Stimulated activated CD8-positive, alpha-beta memory T cell treated with anti-CD3 and anti-CD28 coated beads, Interleukin-4, amount 100 ng/mL, for 48 hours (primary cell): ENCODE results near the gene DOCK11.
"Not testable (repeated sequence)": the region's sequence is repeated elsewhere in the genome, so short reads cannot be mapped to it uniquely, and the experiment has no call there.

Source experiments
- DNase-seq: peaks from one replicate; pipeline ENCODE4 v3.0.0-alpha.2; 2020

The DOCK11 gene

DNA sequence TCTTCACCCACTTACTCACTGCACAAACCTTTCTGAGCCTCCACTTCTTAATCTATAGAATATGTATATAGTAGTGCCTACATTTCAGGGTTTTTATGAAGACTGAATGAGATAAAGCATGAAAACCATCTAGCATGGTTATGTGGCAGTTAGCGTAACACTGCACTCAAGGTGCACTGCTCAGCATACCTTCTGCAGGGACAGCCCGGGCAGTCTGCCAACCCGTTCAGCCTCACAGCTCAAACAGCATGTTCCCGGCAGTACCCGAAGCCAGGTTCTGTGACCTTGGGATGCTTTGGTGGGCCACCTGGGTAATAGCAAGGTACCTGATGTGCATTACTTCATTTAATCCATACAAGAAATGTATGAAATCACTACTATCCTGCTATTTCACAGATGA is 81.4 kb downstream of the DOCK11 start:
- DNase-seq: no peak

DNA sequence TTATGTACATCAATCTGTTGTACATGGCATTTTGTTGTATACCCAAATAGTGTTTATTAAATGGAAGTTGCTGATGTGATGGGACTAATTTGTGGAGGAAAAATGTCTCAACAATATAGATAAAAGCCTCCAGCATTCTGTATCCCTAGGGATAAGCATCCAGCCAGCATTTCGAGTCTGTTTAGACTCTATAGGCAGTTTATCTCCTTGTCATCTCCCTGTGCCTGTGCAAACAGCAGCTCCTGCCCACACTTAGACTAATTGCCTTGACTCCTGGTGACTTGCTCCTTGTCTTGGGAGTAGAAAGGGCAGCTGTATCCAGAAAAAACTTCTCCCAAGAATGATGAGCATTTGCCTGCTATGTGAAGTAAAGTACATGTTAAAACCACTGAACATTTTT is 83.8 kb downstream of the DOCK11 start:
- DNase-seq: no peak

DNA sequence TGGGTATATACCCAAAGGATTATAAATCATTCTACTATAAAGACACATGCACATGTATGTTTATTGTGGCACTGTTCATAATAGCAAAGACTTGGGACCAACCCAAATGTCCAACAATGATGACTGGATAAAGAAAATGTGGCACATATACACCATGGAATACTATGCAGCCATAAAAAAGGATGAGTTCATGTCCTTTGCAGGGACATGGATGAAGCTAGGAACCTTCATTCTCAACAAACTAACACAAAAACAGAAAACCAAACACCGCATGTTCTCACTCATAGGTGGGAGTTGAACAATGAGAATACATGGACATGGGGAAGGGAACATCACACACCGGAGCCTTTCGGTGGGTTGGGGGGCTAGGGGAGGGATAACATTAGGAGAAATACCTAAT is 87.3 kb downstream of the DOCK11 start:
- DNase-seq: not testable (repeated sequence)

DNA sequence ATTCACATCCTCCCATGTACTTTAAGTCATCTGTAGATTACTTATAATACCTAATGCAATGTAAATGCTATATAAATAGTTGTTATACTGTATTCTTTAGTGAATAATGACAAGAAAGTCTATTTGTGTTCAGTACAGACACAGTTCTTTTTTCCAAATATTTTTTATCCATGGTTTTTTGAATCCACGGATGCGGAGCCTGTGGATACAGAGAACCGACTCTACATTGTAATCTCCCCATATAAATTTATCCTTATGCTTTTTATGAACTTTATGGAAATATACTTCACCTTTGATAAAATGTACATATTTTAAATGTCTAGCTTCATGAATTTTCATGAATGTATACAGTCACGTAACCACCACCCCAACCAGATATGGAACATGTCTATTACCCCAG is 88.2 kb downstream of the DOCK11 start:
- DNase-seq: no peak

DNA sequence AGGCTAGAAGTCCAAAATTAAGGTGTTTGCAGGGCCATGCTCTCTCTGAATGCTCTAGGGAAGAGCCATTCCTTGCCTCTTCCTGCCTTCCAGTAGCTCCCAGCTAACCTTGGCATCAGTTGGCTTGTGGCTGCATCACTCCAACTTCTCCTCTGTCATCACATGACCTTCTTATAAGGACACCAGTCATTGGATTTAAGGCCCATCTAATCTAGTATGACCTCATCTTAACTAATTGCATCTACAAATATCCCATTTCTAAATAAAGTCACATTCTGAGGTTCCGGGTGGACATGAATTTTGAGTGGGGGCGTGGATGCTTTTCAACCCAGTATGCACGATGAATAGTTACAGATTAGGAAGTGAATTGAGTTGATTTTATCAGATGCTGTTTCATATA is 89.7 kb downstream of the DOCK11 start:
- DNase-seq: no peak

DNA sequence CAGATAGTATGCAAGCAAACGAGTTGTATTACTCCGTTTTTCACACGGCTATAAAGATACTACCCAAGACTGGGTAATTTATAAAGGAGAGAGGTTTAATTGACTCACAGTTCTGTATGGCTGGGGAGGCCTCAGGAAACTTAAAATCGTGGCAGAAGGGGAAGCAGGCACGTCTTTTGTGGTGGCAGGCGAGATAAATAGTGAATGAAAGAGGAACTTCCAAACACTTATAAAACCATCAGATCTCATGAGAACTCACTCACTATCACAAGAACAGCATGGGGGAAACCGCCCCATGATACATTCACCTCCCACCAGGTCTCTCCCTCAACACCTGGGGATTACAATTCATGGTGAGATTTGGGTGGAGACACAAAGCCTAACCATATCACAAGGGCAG is 90.6 kb downstream of the DOCK11 start:
- DNase-seq: not testable (repeated sequence)

DNA sequence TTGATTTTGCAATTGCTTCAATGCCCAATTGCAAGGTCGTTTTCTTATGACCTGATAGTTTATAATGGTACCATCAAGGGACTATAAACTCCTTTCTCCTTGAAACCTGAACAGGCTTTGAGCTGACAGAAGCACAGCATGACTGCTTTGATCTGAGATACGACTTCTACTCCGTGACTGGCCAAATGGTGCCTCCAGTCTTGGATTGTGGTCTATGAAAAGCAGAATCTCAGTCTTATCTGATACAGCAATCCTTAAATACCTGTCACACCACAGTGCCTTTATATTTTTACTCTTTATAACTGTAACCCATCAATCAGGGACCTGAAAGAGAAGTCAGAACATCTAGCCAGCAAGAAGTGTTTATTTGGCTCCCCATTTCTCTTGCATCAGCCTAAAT is 93.1 kb downstream of the DOCK11 start:
- DNase-seq: no peak

DNA sequence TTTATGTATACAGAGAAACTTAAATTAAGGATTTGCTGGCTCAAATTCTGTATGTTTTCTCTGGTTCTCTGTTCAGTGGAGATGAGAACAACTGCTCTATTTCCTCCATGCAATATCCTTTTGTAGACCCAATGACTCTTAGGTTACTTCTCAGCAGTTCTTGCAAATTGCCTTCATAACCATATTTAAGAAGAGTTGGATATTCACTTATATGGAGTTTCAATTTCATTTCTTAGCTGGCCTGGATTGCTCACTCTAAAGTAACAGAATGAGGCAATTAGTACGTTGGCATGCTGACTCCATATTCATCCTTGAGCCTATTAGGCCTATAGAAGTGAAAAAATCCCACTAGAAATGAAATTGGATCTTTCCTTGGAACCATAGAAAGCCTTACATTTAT is 93.6 kb downstream of the DOCK11 start:
- DNase-seq: no peak

DNA sequence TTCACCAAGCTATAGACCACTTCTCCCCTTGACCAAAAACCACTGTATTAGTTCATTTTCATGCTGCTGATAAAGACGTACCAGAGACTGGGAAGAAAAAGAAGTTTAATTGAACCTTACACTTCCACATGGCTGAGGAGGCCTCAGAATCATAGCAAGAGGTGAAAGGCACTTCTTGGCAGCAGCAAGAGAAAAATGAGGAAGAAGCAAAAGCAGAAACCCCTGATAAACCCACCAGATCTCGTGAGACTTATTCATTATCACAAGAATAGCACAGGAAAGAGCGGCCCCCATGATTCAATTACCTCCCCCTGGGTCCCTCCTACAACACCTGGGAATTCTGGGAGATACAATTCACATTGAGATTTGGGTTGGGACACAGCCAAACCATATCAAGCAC is 97.8 kb downstream of the DOCK11 start:
- DNase-seq: no peak

DNA sequence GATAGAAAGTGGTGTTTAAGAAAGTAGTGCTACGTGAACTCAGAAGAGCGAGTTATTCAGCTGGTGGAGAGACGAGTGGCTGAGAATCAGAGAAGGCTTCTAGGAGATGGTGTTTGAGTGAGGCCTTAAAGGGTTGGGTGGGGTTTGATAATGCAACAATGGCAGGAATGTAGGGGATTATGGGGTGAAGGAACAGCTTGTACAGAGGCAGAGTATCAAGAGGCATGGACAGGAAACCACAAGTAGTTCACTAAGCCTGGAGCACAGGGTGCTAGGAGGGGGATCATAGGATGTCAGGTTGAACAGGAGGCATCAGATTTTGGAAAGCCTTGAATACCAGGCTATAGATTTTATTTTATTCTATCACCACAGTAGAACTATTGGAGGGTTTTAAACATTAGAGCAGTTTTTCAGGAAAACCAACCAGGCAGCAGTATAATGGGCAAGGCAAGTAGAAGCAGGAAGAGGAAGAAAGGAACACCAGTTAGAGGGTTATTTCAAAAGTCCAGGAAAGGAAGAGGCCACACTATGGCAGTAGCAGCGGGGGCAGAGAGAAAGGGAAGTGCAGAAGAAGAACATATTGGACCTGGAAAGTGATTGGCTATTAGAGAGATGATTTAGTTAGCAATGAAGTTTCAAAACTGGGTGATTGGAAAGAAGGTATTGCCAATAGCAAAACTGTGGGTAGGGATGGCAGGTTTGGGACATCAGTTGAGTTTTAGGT is 99.2 kb downstream of the DOCK11 start:
- DNase-seq: no peak

DNA sequence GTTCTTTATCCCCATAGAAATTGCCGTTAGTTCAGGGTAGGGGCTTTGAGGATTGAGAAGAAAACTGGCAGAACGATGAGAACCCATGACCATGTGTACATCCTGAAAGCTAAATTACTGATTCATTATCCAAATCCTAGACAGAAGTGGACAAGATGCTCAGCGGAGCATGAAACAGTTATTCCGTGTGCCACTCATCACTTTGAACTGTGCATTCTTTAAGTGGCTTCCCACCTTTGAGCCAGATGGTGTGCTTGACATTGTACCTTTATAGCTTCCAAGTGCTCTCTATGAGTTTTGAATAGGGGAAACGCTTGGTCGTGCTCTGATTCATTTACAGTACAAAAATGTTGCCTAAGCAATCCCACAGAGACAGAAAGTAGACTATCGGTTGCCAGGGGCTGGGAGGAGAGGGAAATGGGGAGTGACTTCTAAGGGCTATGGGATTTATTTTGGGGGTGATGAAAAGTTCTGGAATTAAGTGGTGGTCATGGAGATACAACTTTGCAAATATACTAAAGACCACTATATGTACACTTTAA is 100.0 kb downstream of the DOCK11 start:
- DNase-seq: no peak

DNA sequence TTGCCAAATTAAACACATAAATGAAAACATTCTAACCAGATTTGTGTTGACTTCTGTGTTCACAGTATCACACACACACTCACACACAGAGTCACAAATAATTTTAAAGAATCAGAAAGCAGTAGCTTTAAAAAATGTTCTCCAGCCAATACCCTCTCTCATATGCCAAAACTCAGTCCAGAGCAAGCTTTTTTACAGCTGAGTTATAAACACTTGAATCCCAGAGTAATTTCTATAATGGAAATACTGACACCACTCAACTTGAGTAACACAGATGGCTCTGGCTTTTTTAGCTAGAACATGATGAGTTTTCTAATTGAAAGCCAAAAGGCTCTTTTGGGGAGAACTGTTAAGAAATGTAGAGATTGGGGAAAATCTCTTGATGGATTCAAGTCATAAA is 100.8 kb downstream of the DOCK11 start:
- no peak for DNase-seq

DNA sequence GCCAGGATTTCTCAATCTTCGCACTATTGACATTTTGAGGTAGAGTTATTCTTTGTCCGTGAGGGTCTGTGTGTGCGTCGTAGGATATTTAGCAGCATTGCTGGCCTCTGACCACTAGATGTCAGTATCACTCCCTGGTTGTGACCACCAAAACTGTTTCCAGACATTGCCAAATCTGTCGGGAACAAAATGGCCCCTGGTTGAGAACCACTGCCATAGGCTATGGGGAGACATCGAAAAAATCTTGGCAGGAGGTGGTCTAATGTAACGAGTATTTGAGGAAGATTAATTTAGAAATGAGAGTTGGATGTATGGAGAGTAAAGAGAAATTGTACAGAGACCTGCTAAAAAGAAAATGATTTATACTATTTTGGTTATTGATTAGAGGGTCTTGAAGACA is 108.4 kb downstream of the DOCK11 start:
- peak; percentile 42 for DNase-seq

DNA sequence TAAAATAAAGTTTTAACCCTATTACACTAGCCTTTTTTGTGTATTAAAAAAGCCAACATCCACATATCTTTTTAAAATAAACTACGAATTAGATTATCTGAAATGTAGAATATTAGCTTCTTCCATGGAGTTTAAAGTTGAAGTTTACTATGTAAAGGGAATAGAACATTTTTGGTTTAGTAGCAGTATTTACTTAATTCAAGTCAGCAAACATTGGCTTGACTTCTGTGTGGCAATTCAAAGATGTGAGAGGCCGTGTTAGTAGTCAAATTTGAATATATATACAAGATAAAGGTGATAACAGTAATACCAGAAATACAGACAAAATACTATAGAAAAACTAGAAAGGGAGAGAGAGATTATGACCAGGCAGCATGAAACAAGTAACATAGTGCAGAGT is 116.7 kb downstream of the DOCK11 start:
- no peak for DNase-seq

DNA sequence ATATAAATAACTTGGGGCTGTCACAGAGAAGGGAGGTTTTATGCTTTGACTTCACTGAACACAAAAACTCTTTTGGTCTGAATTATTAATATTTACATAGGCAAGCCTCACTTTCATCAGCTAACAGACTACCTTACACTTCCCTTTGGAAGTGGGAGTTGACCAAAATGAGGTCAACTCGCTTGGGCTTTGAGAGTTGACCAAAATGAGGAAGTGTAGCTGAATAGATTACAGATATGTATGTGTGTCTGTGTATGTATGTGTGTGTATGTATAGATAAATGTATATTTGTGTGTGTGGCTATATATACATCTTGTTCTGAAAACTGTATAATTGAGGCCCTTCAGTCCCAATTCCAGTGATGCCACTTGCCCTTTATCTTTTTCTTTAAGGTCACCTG is 118.5 kb downstream of the DOCK11 start:
- DNase-seq: no peak

DNA sequence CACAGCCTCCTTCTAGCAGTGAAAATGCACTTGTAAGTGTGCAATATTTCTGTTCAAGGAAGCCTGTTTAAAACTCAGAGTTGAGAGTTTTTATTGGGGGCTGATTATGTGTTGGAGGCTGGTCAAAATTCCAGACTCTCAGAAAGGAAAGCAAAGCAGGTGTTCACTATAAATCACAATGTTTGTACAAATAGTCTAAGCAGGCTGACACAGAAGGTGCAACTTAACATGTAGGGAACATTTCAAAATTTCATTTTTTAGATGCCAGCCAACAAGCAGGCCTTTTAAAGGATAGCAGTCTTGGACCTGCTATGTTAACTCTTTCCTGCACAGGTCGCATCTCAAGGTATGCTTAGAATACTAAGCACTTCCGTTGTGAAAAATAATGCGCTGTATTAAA is 119.5 kb downstream of the DOCK11 start:
- DNase-seq: no peak

DNA sequence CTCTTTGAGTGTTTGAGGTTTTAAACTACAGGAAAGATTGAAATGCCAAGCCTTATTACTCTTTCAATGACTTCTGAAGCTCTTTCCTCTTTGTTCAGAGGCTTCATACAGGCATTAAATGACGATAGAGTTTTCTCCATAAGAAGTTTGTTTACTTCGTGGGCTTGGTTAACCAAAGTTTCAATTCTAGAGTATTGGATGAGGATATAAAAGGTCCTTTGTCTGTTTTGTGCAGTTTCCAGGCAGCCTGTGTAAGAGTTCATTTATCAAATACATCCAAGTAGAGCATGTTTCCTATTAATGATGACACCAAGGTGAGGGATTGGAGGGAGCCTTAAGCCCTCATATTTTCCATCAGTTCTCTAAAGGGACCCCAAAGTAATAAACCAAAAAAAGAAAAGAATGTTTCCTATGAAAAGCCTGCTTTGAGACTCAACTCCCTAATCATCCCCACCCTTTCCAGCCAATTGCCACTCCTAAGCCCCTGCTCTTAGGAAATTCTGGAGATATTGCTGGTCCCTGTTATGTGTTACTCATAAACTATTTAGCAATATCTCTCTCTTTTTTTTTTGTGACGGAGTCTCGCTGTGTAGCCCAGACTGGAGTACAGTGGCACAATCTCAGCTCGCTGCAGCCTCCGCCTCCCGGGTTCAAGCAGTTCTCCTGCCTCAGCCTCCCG is 125.6 kb downstream of the DOCK11 start:
- DNase-seq: no peak

DNA sequence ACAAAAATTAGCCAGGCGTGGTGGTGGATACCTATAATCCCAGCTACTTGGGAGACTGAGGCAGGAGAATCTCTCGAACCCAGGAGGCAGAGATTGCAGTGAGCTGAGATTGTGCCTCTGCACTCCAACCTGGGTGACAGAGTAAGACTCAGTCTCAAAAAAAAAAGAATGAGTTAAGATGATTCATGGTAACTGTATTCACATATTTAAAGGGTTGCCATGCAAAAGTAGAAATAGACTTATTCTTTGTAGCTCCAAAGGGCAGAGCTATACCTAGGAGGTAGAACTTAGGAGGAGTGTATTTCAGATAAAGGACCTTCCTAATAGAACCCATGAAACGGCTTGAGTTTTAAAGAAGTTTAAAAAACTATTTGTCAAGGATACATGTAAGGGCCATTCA is 127.4 kb downstream of the DOCK11 start:
- no peak for DNase-seq

DNA sequence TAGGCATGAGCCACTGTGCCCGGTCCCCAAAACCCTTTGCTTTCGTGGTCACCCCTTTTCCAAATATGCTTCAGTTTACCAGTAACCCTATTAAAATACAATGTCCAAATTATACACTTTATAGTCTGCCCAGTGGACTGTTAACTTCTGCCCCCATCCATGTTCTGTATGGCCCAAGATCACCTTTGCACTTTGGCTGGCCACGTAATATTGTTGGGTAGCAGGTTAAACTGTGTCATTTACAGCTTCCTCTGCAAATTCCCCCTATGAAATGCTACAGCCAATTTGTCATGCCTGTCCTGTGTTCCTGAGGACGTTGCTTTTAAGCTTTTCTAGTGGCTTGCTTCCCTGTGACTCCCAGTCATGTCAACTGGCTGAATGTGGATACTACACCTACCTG is 130.7 kb downstream of the DOCK11 start:
- no peak for DNase-seq

DNA sequence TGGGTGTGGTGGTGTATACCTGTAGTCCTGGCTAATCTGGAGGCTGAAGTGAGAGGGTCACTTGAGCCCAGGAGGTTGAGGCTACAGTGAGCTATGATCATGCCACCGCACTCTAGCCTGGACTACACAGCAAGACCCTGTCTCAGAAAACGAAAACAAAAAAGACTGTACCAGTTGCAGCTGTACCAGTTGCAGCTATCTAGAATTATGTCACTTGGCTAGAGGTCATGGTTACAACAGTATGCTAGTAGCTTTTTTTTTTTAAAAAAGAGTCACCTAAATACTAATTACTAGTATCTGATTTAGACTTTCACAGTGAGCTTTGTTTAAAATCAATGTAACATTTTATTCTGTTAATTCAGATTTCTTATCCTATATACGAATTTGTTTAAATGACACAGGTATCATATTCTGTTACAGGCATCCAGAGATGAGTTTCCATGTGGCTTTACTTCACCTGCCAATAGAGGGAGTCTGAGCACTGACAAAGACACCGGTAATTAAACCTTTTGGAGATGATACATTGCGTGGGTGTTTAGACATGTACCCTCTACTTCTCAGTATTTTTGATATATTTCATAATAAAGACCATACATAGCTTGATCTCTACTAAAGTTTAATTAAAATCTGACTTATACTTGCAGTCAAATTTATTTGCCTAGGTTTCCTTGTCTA is 131.6 kb downstream of the DOCK11 start:
- DNase-seq: no peak

DNA sequence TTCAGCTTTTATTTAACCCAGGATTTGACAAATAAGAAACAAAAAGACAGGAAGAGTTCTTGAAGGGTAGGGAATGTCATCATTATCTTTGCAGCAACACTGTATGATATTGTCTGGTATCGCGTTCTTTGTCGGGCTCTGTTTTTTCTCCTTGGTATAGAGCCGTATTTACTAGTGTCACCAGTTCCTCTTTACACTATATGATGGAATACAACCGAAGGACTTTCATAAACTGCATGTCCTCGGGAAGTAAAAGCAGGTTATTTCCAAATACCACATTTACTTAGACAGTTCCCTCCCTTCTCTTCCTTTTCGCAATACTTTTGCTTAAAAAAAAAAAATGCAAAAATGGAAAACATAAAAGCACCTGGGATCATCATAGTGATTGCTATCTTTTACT is 135.2 kb downstream of the DOCK11 start:
- no peak for DNase-seq

DNA sequence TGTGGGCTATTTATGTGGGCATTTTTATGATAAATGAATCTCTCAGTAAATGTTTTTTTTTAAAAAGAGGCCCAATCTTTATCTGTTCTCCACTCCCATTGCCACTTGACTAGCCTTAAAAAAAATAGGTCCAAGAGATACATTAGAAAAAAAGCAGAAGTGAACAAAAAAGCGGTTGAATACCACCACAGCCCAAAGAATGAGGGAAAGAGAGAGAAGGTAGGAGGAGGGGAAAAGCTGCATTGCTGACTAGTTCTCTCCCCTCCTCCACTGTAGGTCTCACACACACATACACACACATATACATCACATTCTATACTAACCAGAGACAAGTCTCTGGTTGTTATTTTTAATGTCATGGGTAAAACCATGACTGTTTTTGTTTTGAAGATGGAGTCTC is 136.0 kb downstream of the DOCK11 start:
- DNase-seq: no peak

DNA sequence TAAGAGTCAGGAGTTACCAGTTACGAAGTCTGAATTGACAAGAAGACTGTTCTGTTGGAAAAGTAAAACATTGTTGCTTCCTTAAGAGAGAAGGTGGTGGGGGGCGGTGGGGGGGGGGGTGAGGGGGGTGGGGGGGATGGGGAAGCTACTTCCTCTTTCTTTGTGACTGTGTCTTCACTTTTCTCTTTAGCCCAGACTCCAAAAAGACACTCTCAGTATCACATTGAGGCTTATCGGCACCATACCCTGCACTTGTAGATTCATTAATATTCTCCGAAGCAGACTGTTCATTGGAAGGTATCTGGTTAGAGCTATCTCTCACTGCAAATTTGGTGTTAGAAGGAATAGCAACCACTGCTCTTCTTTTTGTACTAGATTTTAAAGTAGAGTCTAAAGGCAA is 137.2 kb downstream of the DOCK11 start:
- DNase-seq: no peak

DNA sequence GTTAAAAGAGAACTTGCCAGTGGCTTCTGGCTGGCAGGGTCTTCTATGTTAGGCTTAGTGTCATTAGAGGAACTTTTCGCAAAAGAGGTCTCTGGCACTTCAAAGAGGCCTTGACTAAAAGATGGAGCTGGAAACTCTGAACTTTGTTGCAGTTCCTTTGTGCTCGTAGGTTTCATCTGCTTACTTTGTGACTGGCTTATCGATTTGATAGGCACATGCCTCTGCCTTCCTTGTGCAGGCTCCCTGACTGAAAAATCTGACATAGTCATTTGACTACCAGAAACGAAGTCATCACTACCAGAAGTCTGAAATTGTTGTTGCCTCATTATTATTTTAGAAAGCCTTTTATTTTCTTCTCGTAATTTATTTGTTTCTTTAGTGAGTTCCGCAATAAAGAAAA is 137.9 kb downstream of the DOCK11 start:
- no peak for DNase-seq
